Measurements from ENCODE around the gene SLC6A13. TPM values are rescaled to one million over a fixed set of nuclear protein-coding genes. Genes with fewer than 3 reads are reported as not detected.

The SLC6A13 gene
- total RNA-seq, 1 experiment from 2014 or later = 0.37 TPM

DNA sequence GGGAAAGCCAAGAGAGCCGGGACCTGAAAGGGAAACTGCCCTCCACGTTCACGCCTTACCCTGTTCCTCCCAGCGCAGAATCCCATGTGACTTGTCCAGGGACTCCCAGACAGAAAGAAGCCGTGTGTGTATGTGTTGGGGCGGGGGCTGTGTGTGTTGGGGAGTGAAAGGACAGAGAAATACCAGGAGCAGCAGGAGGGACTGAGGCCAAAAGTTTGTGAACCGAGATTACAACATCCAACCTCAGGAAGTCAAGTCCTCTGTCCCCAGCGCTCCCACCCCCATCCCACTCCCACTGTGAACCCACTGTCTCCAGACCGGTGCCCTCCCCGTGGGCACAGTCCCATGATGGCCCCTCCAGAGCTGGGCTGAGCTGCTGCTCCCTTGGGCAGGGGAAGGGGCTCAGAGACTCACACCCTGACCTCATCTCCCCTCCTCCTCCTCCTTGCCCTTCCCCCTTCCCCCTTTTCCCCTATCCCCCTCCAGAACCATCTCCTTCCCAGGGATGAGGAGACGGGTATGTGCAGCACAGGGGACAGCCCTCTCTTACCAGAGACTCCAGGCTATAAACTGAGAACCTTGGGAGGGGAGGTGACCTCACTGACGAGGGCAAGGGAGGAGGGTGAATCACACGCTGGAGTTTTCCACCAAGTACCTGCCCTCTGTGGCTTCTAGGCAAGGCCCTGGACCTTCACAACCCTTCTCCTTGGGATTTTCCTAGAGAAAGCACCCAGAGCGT is 48.5 kb downstream of the SLC6A13 start, which contains the start of gene SLC6A12 (continued):
- TF ChIP-seq, protein P1, sequence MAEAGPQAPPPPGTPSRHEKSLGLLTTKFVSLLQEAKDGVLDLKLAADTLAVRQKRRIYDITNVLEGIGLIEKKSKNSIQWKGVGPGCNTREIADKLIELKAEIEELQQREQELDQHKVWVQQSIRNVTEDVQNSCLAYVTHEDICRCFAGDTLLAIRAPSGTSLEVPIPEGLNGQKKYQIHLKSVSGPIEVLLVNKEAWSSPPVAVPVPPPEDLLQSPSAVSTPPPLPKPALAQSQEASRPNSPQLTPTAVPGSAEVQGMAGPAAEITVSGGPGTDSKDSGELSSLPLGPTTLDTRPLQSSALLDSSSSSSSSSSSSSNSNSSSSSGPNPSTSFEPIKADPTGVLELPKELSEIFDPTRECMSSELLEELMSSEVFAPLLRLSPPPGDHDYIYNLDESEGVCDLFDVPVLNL (CRISPR knock-in tag; IDR thresholded peaks at IDR 0.05; ENCODE audit: borderline replicate concordance, low read depth) = no peak
- TF ChIP-seq RELA (CRISPR knock-in tag; IDR thresholded peaks at IDR 0.05; ENCODE audit: borderline replicate concordance) = no peak
- no peak for TF ChIP-seq TP53 (CRISPR knock-in tag; IDR thresholded peaks at IDR 0.05)

GRCh38 chr12:213527-213932 is 49.1 kb downstream of the SLC6A13 start:
- Mint-ChIP-seq H3K4me3 (no peak overlapping the region), H3K9me3 (no peaks in the 10 kb centered on the region), H3K36me3 (no peaks in the 10 kb centered on the region), H3K4me1 (peaks cover 27% of the 10 kb centered on the region), H3K27me3 (ENCODE audit: low read depth) (peaks cover 50% of the 10 kb centered on the region), H3K27ac (no peak overlapping the region)
- ATAC-seq (no peak), DNase-seq (ENCODE audit: low spot score) (no peak)
- POLR2A ChIA-PET = interaction anchor here (1.2 kb wide), 1 partner anchor 25 kb away, joined by 5 read pairs; no protein-coding TSS in a partner anchor
- CTCF ChIA-PET = interaction anchor here (0.8 to 2.7 kb wide), 3 partner anchors 15 to 108 kb away, joined by 3 to 9 read pairs (median 8); no protein-coding TSS in a partner anchor
- no peak for TF ChIP-seq E2F5 (CRISPR knock-in tag; IDR thresholded peaks at IDR 0.05)
- TF ChIP-seq NFATC4 (CRISPR knock-in tag; IDR thresholded peaks at IDR 0.05) = no peak
- TF ChIP-seq RELA (CRISPR knock-in tag; IDR thresholded peaks at IDR 0.05; ENCODE audit: borderline replicate concordance) = no peak
- TF ChIP-seq, protein P2, sequence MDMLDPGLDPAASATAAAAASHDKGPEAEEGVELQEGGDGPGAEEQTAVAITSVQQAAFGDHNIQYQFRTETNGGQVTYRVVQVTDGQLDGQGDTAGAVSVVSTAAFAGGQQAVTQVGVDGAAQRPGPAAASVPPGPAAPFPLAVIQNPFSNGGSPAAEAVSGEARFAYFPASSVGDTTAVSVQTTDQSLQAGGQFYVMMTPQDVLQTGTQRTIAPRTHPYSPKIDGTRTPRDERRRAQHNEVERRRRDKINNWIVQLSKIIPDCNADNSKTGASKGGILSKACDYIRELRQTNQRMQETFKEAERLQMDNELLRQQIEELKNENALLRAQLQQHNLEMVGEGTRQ (CRISPR knock-in tag; IDR thresholded peaks at IDR 0.05) = no peak
- no peak for TF ChIP-seq NR1H2 (CRISPR knock-in tag; IDR thresholded peaks at IDR 0.05)
- TF ChIP-seq CBFB (CRISPR knock-in tag; IDR thresholded peaks at IDR 0.05; ENCODE audit: low read depth) = no peak
- no peak for TF ChIP-seq ETV6 (CRISPR knock-in tag; IDR thresholded peaks at IDR 0.05)
- no peak for TF ChIP-seq MYBL2 (CRISPR knock-in tag; IDR thresholded peaks at IDR 0.05)
- no peak for TF ChIP-seq SMAD4 (CRISPR knock-in tag; IDR thresholded peaks at IDR 0.05)
- no peak for TF ChIP-seq USF1 (CRISPR knock-in tag; IDR thresholded peaks at IDR 0.05)
- no peak for TF ChIP-seq AR (CRISPR knock-in tag; IDR thresholded peaks at IDR 0.05)
- TF ChIP-seq AFF4 (CRISPR knock-in tag; IDR thresholded peaks at IDR 0.05; ENCODE audit: borderline replicate concordance) = no peak
- no peak for TF ChIP-seq SP1 (CRISPR knock-in tag; conservative IDR thresholded peaks at IDR 0.05)
- TF ChIP-seq ZNF121 (CRISPR knock-in tag; IDR thresholded peaks at IDR 0.05) = no peak
- TF ChIP-seq JAZF1 (CRISPR knock-in tag; IDR thresholded peaks at IDR 0.05) = no peak
- TF ChIP-seq, protein P3, sequence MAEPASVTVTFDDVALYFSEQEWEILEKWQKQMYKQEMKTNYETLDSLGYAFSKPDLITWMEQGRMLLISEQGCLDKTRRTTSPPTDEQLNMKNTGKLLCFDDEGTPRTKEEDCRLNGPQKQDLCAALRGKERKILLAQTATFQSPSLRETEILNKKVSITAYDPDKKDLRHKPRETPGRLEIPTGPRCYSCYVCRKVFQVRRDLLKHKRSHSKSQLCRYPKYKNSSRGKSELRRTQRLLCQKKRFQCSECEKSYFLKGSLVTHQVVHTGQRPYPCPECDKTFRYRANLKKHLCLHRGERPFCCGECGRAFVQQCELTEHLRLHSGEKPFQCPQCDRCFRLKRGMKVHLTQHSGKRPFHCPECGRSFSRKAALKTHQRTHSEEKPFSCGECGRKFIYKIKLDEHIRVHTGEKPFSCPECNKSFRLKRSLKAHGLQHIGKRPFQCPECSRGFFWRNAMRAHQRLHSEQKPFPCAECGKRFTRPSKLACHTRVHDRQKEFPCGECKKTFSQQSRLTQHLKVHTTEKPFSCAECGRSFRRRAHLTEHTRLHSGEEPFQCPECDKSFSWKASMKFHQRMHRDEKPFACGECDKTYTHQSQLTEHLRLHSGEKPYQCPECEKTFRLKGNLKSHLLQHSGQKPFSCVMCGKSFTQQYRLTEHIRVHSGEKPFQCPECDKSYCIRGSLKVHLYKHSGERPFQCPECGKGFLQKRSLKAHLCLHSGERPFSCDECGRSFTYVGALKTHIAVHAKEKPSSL (CRISPR knock-in tag; conservative IDR thresholded peaks at IDR 0.05) = no peak

All from WTC11 (cell line).